H1 (cell line): ENCODE results near the gene ACTL6A. TPM values are rescaled to one million over a fixed set of nuclear protein-coding genes. Genes with fewer than 3 reads are reported as not detected.

Source experiments
- BRCA1 ChIP-seq: IDR thresholded peaks from 2 replicates; pipeline ENCODE4 v1.6.1; 2012; ENCODE audit warnings: low read depth, low read length, improper control_type of control experiment
- POLR2AphosphoS5 ChIP-seq: IDR thresholded peaks from 2 replicates; pipeline ENCODE4 v1.6.1; 2011; ENCODE audit warnings: low read depth, low read length
- TAF7 ChIP-seq: optimal IDR thresholded peaks from 2 replicates; pipeline ENCODE3; 2011; ENCODE audit warnings: low read depth, mild to moderate bottlenecking, inconsistent platforms, low read length, moderate library complexity, borderline replicate concordance
- polyA plus RNA-seq, 7 experiments: library from polyadenylated mRNA; depleted of rRNA in 3 of 7; stranded (reverse) in 5 of 7; unstranded in 2 of 7; fragments of >200 nt in 5 of 7; fragments of 200-250 nt in 2 of 7; gene quantifications; 1 replicate in 5 of 7; 2 replicates in 1 of 7; 4 replicates in 1 of 7; pipeline versions ENCODE4 v1.2.1 to v1.2.3, GENCODE V29; 2011 to 2013; ENCODE audit warnings: missing spikeins in 2 of 7, mixed read lengths in 2 of 7
- total RNA-seq: library from RNA; stranded (reverse); fragmentation: NEBNext Ultra II Directional; extraction: Animal tissue kit (Norgen Biotek cat#: 25700); gene quantifications from 2 replicates; pipeline ENCODE4 v1.2.1, GENCODE V29; 2021

The ACTL6A gene
- total and polyA plus RNA-seq, 2 of the 8 experiments (the other 6 are each of a cell fraction or from before 2014, with no cell fraction given) = 76.9 to 99.5 TPM

DNA sequence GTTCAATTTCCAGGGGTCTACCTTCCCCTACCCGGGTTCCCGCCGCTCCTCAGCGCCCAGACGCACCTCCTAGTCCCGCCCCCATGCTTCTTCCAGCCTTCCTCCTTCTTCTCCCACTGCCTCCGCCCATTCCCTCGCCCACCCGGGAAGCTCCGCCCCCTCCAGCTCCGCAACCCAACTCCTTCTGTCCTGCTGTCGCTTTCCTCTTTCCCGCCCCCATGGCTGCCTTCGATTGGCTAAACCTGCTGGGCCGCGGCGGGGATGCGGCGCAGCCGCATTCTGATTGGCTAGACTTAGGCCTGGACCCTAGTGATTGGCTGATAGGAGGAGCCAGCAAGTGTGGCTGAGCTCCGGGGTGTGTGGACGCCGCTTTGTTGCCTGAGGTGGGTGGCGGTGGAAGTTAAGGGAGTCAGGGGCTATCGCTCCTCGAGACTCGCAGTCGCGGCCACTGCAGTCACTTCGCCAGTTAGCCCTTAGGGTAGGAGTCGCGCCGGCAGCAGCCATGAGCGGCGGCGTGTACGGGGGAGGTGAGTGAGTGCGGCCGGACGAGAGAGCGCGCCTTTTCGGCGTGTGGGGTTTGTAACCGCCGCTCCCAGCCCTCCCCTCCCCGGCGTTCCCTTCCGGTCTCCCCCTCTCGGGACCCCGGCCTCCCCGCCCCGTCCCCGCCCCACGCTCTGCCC, at the start of gene ACTL6A (continued):
- peak; percentile 95 for TF ChIP-seq POLR2AphosphoS5
- peak; percentile 36 for TF ChIP-seq TAF7
- TF ChIP-seq BRCA1 = no peak
